Measurements from ENCODE around the gene SLC22A1. TPM values are rescaled to one million over a fixed set of nuclear protein-coding genes. Genes with fewer than 3 reads are reported as not detected.

The SLC22A1 gene
- total RNA-seq (2012; rRNA removed) (0.28 TPM in 1 of 2 replicates, not detected in the other), polyA plus RNA-seq (2012; rRNA removed) (0.09 and 0.10 TPM in 2 replicates), Bru-seq, nascent RNA (percentile 53 among the genes with signal in this experiment), BruChase-seq, experiment 1, labeled RNA remaining after a 6-hour chase (percentile 51 among the genes with signal in this experiment), BruChase-seq, experiment 2, labeled RNA remaining after a 2-hour chase (percentile 55 among the genes with signal in this experiment)
- 0.08 TPM in 1 of 2 replicates, not detected in the other for polyA plus RNA-seq (2012; cell fraction: cytosol; rRNA removed)
- polyA plus RNA-seq (2012; cell fraction: nucleus; rRNA removed; ENCODE audit: low replicate concordance) = 0.60 and 1.0 TPM in 2 replicates
- long read RNA-seq = 0 reads

GRCh38 chr6:160121558-160121957 is at the start of gene SLC22A1:
Gene SLC22A1 (plus strand): TSS chr6:160121815. CDS start chr6:160121936, 121 bp downstream.
- H4K5ac ChIP-seq (ENCODE audit: low read depth, low read length) = no peak within 1 kb of the TSS
- no peak within 1 kb of the TSS for H2AK5ac ChIP-seq (ENCODE audit: low read depth, low read length)
- no peak within 1 kb of the TSS for H4K91ac ChIP-seq (ENCODE audit: insufficient read depth, low read depth, low read length)
- BruUV-seq (replicated peaks) = no TSS peak
- WGBS, 2 experiments (ENCODE audit: extremely low coverage in 2 of 2, insufficient read length in 1 of 2) = 80% methylated on average over 1 of the region's 8 CpGs; no CpG with 5 or more reads in 1 of the 2 experiments
- POLR2A ChIA-PET (ENCODE audit: unreplicated experiment) = no interaction called here
- no peak within 1 kb of the TSS for H3K4me3 ChIP-seq (ENCODE audit: insufficient read depth, low read depth, low read length)
- no peaks in the 10 kb centered on the region for H3K36me3 ChIP-seq (ENCODE audit: control insufficient read depth, insufficient read depth, low read length)
- H3K4me1 ChIP-seq (ENCODE audit: control insufficient read depth, insufficient read depth, low read length) = no peaks in the 10 kb centered on the region
- no peak within 1 kb of the TSS for H3K14ac ChIP-seq (replicated peaks; ENCODE audit: low read depth, low read length)
- no peak within 1 kb of the TSS for H2AFZ ChIP-seq (replicated peaks; ENCODE audit: low read length, poor library complexity)
- no peak within 1 kb of the TSS for H3K4me2 ChIP-seq (ENCODE audit: low read depth, low read length)
- no peak within 1 kb of the TSS for H2BK5ac ChIP-seq (ENCODE audit: low read depth, low read length, poor library complexity, severe bottlenecking)
- H3K4ac ChIP-seq (ENCODE audit: low read depth, low read length) = no peak within 1 kb of the TSS
- no peak within 1 kb of the TSS for H3K56ac ChIP-seq (ENCODE audit: extremely low read depth, insufficient read depth, low read length)
- no peaks in the 10 kb centered on the region for H3K27me3 ChIP-seq (ENCODE audit: control insufficient read depth, insufficient read depth, low read length)
- H3K9me1 ChIP-seq (ENCODE audit: insufficient read depth, low read length) = no peaks in the 10 kb centered on the region; the same call in 1 of the 2 replicates
- H3K18ac ChIP-seq (ENCODE audit: low read depth, low read length) = no peak within 1 kb of the TSS
- dilution Hi-C loops (cut with HindIII; ENCODE audit: low sequenced_read_pairs, unreplicated experiment) = no loop called here
- no peaks in the 10 kb centered on the region; the same call in 1 of the 2 replicates for H3K9me3 ChIP-seq (ENCODE audit: control insufficient read depth, insufficient read depth, low read length)
- H2AK9ac ChIP-seq (replicated peaks; ENCODE audit: low read depth, low read length, poor library complexity) = no peak within 1 kb of the TSS
- no peak within 1 kb of the TSS for H2BK20ac ChIP-seq (ENCODE audit: low read depth, low read length)
- no peaks in the 10 kb centered on the region for H3K79me1 ChIP-seq (ENCODE audit: low read depth in 1 of 2, low read length in 2 of 2)
- ATAC-seq (ENCODE audit: low read depth) (no peak), DNase-seq (no peak)
- intact Hi-C loops (cut with micrococcal nuclease) = no loop called here
- CTCF ChIA-PET = no interaction called here
- TF ChIP-seq MAFK (IDR thresholded peaks at IDR 0.05; ENCODE audit: low read depth, low read length) (no peak), MAZ (IDR thresholded peaks at IDR 0.05; ENCODE audit: borderline replicate concordance, low read depth, low read length) (no peak), POLR2A (IDR thresholded peaks at IDR 0.05; ENCODE audit: low read depth, low read length) (no peak), RFX5 (IDR thresholded peaks at IDR 0.05; ENCODE audit: low read depth, low read length) (no peak), BHLHE40 (IDR thresholded peaks at IDR 0.05; ENCODE audit: low read depth, low read length) (no peak), FOS (IDR thresholded peaks at IDR 0.05; ENCODE audit: low read depth, low read length) (no peak), RCOR1 (IDR thresholded peaks at IDR 0.05; ENCODE audit: insufficient replicate concordance, low read length) (no peak), CEBPB (IDR thresholded peaks at IDR 0.05; ENCODE audit: low read depth, low read length) (no peak), ELK1 (IDR thresholded peaks at IDR 0.05; ENCODE audit: borderline replicate concordance, low read depth, low read length) (no peak), CTCF (conservative IDR thresholded peaks at IDR 0.05; ENCODE audit: low read depth, low read length) (no peak), MXI1 (IDR thresholded peaks at IDR 0.05; ENCODE audit: borderline replicate concordance, low read depth, low read length) (no peak)
- H4K8ac ChIP-seq (ENCODE audit: low read depth in 2 of 2, low read length in 2 of 2) = no peak within 1 kb of the TSS
- H4K20me1 ChIP-seq (ENCODE audit: insufficient read depth, low read length) = no peaks in the 10 kb centered on the region
- H3K9ac ChIP-seq (ENCODE audit: low read depth, low read length) = no peak within 1 kb of the TSS
- in situ Hi-C loops (cut with MboI; ENCODE audit: low sequenced_read_pairs) = no loop called here
- H3K27ac ChIP-seq (ENCODE audit: insufficient read depth, low read length) = no peak within 1 kb of the TSS
- no peak within 1 kb of the TSS for H3K23ac ChIP-seq (ENCODE audit: low read depth, low read length)
- H2BK120ac ChIP-seq (ENCODE audit: low read depth, low read length) = no peak within 1 kb of the TSS
- H2BK15ac ChIP-seq (ENCODE audit: low read depth, low read length) = no peak within 1 kb of the TSS
